GM12875 (cell line): ENCODE results near the gene TEX52.

ENCODE experiments used
- H3K4me3 ChIP-seq: one replicate; pipeline ENCODE4 v1.5.1; 2011; ENCODE audit warnings: low read depth, low read length, control low read depth
- CTCF ChIP-seq: IDR thresholded peaks from 2 replicates; pipeline ENCODE4 v1.5.1; 2011; ENCODE audit warnings: low read depth, mild to moderate bottlenecking, control low read depth, inconsistent platforms, low read length, moderate library complexity, borderline replicate concordance; ENCODE audit not compliant: insufficient read depth

Gene TEX52

DNA sequence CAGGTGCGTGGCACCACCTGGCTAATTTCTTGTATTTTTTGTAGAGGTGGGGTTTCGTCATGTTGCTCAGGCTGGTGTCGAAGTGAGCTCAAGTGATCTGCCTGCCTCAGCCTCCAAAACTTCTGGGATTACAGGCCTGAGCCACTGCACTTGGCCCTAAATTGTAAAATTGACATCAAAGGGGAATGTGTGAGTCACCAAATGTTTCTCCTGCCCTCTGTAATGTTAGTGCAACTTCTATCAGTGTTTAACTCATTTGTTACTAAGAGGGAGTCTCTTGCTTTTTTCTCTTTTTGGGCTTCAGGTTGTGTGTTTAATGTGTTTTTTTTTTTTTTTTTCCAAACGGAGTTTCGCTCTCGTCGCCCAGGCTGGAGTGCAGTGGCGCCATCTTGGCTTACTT, 36.2 kb upstream of the TEX52 start:
- TF ChIP-seq CTCF = no peak
- no peak overlapping the region for H3K4me3 ChIP-seq

GRCh38 chr12:2892246-2892645, 35.4 kb upstream of the TEX52 start:
- TF ChIP-seq CTCF = no peak
- no peak overlapping the region for H3K4me3 ChIP-seq

DNA sequence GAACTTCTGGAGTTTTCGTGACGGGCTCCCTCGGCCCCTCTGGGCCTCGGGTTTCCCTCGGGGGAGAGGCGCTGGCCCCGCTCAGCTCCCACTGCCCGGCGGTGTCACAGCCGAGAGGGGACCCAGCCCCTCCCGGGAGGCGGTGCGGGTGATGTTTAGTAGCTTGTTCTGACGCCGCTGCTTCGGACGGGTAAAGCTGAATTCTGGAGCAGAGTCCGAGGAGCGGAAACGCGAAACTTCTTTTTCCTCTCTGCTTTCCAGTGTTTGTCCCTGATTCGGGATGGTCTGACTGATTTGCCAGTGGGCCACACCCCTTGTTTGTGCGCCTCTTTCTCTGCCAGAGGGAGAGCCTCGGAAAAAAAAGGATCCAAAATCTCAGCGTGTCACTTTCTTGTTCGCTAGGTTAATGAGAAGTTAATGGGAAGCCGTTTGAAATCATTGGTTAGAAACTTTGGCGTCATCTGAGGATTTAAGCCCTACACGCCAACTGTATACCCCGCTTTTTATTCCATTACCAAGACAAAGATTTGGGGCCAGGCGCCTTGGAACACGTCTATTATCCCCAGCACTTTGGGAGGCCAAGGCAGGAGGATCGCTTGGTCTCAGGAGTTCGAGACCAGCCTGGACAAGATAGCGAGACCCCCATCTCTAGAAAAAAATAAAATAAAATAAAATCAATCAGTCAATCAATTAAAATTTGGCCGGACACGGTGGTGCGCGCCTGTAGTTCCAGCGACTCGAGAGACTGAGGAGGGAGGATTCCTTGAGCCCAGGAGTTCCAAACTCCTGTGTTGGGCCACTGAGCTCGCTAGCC, 34.6 kb upstream of the TEX52 start:
- no peak for TF ChIP-seq CTCF
- peak overlapping the region; percentile 93 for H3K4me3 ChIP-seq

- H3K4me3 ChIP-seq = peak within 1 kb of the TSS; percentile 93
- TF ChIP-seq CTCF = no peak
Observed at GRCh38 chr12:2890388-2891239, 33.8 kb upstream of the TEX52 start, which contains the start of gene TULP3. Gene TULP3 (plus strand): TSS chr12:2890891. CDS start chr12:2890948, 57 bp downstream.

GRCh38 chr12:2890001-2890387, 33.2 kb upstream of the TEX52 start:
- no peak for TF ChIP-seq CTCF

GRCh38 chr12:2886768-2887450, 30.1 kb upstream of the TEX52 start:
- no peak overlapping the region for H3K4me3 ChIP-seq
- no peak for TF ChIP-seq CTCF

More at GRCh38 chr12:2890001-2890387, 33.2 kb upstream of the TEX52 start:
- H3K4me3 ChIP-seq = peak overlapping the region; percentile 93
